H9 (cell line): ENCODE results near the gene CRAMP1. TPM values are rescaled to one million over a fixed set of nuclear protein-coding genes. Genes with fewer than 3 reads are reported as not detected.

Experiments used
- DNase-seq: peaks from one replicate; pipeline ENCODE4 v3.0.0-alpha.2; 2017
- H2AFZ ChIP-seq: one replicate; pipeline ENCODE4 v1.6.1; 2013; ENCODE audit warnings: mild to moderate bottlenecking, low read length, control low read depth, moderate library complexity
- H2AK5ac ChIP-seq: 2 replicates; pipeline ENCODE4 v1.6.1; 2013; ENCODE audit warnings: low read length, control low read depth, mixed read lengths; ENCODE audit not compliant: insufficient read length
- H2BK120ac ChIP-seq: one replicate; pipeline ENCODE4 v1.6.1; 2013; ENCODE audit warnings: low read depth, mild to moderate bottlenecking, low read length, control low read depth, inconsistent platforms; ENCODE audit not compliant: poor library complexity, severe bottlenecking
- H2BK12ac ChIP-seq: 2 replicates; pipeline ENCODE4 v1.6.1; 2013; ENCODE audit warnings: low read length, control low read depth, mixed read lengths, low read depth; ENCODE audit not compliant: insufficient read length
- H2BK15ac ChIP-seq: 2 replicates; pipeline ENCODE4 v1.6.1; 2013; ENCODE audit warnings: low read depth, low read length, control low read depth
- H2BK20ac ChIP-seq: one replicate; pipeline ENCODE4 v1.6.1; 2013; ENCODE audit warnings: low read depth, mild to moderate bottlenecking, low read length, control low read depth, inconsistent platforms; ENCODE audit not compliant: poor library complexity, severe bottlenecking
- H2BK5ac ChIP-seq: 2 replicates; pipeline ENCODE4 v1.6.1; 2013; ENCODE audit warnings: low read length, control low read depth, mixed read lengths; ENCODE audit not compliant: insufficient read length
- H3K14ac ChIP-seq: 2 replicates; pipeline ENCODE4 v1.6.1; 2013; ENCODE audit warnings: low read length, control low read depth; ENCODE audit not compliant: insufficient read depth
- H3K18ac ChIP-seq: 2 replicates; pipeline ENCODE4 v1.6.1; 2013; ENCODE audit warnings: low read depth, mild to moderate bottlenecking, mixed read lengths, low read length, control low read depth; ENCODE audit not compliant: insufficient read length
- H3K23ac ChIP-seq: 2 replicates; pipeline ENCODE4 v1.6.1; 2013; ENCODE audit warnings: low read length, control low read depth, mixed read lengths, low read depth; ENCODE audit not compliant: insufficient read length
- H3K23me2 ChIP-seq: 2 replicates; pipeline ENCODE4 v1.6.1; 2013; ENCODE audit warnings: low read depth, mild to moderate bottlenecking, mixed read lengths, low read length, control low read depth; ENCODE audit not compliant: insufficient read length, poor library complexity, severe bottlenecking
- H3K27ac ChIP-seq: 2 replicates; pipeline ENCODE4 v1.5.1; 2013; ENCODE audit warnings: low read length, control low read depth, mixed read lengths, low read depth; ENCODE audit not compliant: insufficient read length
- H3K27me3 ChIP-seq: 2 replicates; pipeline ENCODE4 v1.6.1; 2013; ENCODE audit warnings: low read length, control low read depth, inconsistent platforms; ENCODE audit not compliant: insufficient read depth
- H3K4ac ChIP-seq: 2 replicates; pipeline ENCODE4 v1.6.1; 2013; ENCODE audit warnings: low read depth, mild to moderate bottlenecking, control low read depth, inconsistent platforms, low read length, moderate library complexity
- H3K4me1 ChIP-seq: 2 replicates; pipeline ENCODE4 v1.6.1; 2013; ENCODE audit warnings: low read length, control low read depth, inconsistent platforms; ENCODE audit not compliant: insufficient read depth
- H3K4me2 ChIP-seq: 2 replicates; pipeline ENCODE4 v1.6.1; 2013; ENCODE audit warnings: low read length, control low read depth, mixed read lengths; ENCODE audit not compliant: insufficient read length, insufficient read depth
- H3K56ac ChIP-seq: 2 replicates; pipeline ENCODE4 v1.6.1; 2013; ENCODE audit warnings: low read depth, mild to moderate bottlenecking, mixed read lengths, low read length, control low read depth; ENCODE audit not compliant: insufficient read length
- H3K79me1 ChIP-seq: 2 replicates; pipeline ENCODE4 v1.6.1; 2013; ENCODE audit warnings: low read depth, mild to moderate bottlenecking, moderate library complexity, low read length, control low read depth, inconsistent platforms; ENCODE audit not compliant: insufficient read depth, poor library complexity, severe bottlenecking
- H3K79me2 ChIP-seq: 2 replicates; pipeline ENCODE4 v1.6.1; 2013; ENCODE audit warnings: low read length, control low read depth, inconsistent platforms; ENCODE audit not compliant: insufficient read depth
- H3K9ac ChIP-seq: 2 replicates; pipeline ENCODE4 v1.6.1; 2013; ENCODE audit warnings: low read length, control low read depth, mixed read lengths; ENCODE audit not compliant: insufficient read length; ENCODE audit errors: extremely low read depth
- H3K9me3 ChIP-seq: one replicate; pipeline ENCODE4 v1.6.1; 2013; ENCODE audit warnings: low read depth, low read length, inconsistent platforms; ENCODE audit not compliant: control insufficient read depth
- H3T11ph ChIP-seq: one replicate; pipeline ENCODE4 v1.6.1; 2013; ENCODE audit warnings: mild to moderate bottlenecking, low read length, control low read depth, inconsistent platforms
- H4K20me1 ChIP-seq: one replicate; pipeline ENCODE4 v1.6.1; 2013; ENCODE audit not compliant: control insufficient read depth, insufficient read length, insufficient read depth
- H4K5ac ChIP-seq: 2 replicates; pipeline ENCODE4 v1.6.1; 2013; ENCODE audit warnings: low read depth, mild to moderate bottlenecking, mixed read lengths, low read length, control low read depth; ENCODE audit not compliant: insufficient read length
- H4K8ac ChIP-seq: replicated peaks from 2 replicates; pipeline ENCODE4 v1.6.1; 2013; ENCODE audit warnings: low read length, control low read depth, mixed read lengths, low read depth; ENCODE audit not compliant: insufficient read length
- H4K91ac ChIP-seq: 2 replicates; pipeline ENCODE4 v1.6.1; 2013; ENCODE audit warnings: low read depth, mild to moderate bottlenecking, moderate library complexity, mixed read lengths, low read length, control low read depth; ENCODE audit not compliant: insufficient read length
- H3K27ac Mint-ChIP-seq, 3 experiments: 2 replicates in 2 of 3; 3 replicates in 1 of 3; pipeline ENCODE4 v1.8.0; 2020 to 2021; ENCODE audit warnings: mixed read lengths in 3 of 3, mild to moderate bottlenecking in 1 of 3, moderate library complexity in 1 of 3
- H3K27me3 Mint-ChIP-seq: 2 replicates; pipeline ENCODE4 v1.8.0; 2021; ENCODE audit warnings: low read depth, mild to moderate bottlenecking, moderate library complexity, mixed read lengths
- H3K36me3 Mint-ChIP-seq, 3 experiments: 2 replicates in 2 of 3; 3 replicates in 1 of 3; pipeline ENCODE4 v1.8.0; 2020 to 2021; ENCODE audit warnings: low read depth in 3 of 3, mixed read lengths in 3 of 3; ENCODE audit not compliant: insufficient read depth in 1 of 3
- H3K4me1 Mint-ChIP-seq, 2 experiments: 2 replicates each; pipeline ENCODE4 v1.8.0; 2020; ENCODE audit warnings: mixed read lengths in 2 of 2
- H3K4me3 Mint-ChIP-seq, 2 experiments: 2 replicates in 1 of 2; 3 replicates in 1 of 2; pipeline ENCODE4 v1.8.0; 2020 to 2021; ENCODE audit warnings: mild to moderate bottlenecking in 2 of 2, mixed read lengths in 2 of 2, moderate library complexity in 1 of 2
- H3K9me3 Mint-ChIP-seq, 2 experiments: 2 replicates in 1 of 2; 3 replicates in 1 of 2; pipeline ENCODE4 v1.8.0; 2020; ENCODE audit warnings: mild to moderate bottlenecking in 2 of 2, mixed read lengths in 2 of 2, moderate library complexity in 1 of 2
- WGBS: extraction: QIAGEN DNeasy Blood & Tissue Kit; methylation state at CpG from one replicate; pipeline ENCODE4 v1.1.7; 2013; ENCODE audit warnings: missing lambda C conversion rate, low lambda C conversion rate, mixed read lengths; ENCODE audit not compliant: insufficient read length; ENCODE audit errors: extremely low coverage; 5-methylcytosine and 5-hydroxymethylcytosine counted together
- total RNA-seq: library from RNA; stranded (reverse); gene quantifications from 2 replicates; pipeline ENCODE4 v1.2.1, GENCODE V29; 2021
- TF ChIP-seq, protein P1 (sequence below): fragments of 200-600 bp; sonication (generic); conservative IDR thresholded peaks from 3 replicates; pipeline ENCODE4 v1.8.0; 2021; ENCODE audit warnings: antibody characterized with exemption, mild to moderate bottlenecking

Gene CRAMP1
- total RNA-seq, 1 experiment from 2014 or later, result 46.2 TPM

DNA sequence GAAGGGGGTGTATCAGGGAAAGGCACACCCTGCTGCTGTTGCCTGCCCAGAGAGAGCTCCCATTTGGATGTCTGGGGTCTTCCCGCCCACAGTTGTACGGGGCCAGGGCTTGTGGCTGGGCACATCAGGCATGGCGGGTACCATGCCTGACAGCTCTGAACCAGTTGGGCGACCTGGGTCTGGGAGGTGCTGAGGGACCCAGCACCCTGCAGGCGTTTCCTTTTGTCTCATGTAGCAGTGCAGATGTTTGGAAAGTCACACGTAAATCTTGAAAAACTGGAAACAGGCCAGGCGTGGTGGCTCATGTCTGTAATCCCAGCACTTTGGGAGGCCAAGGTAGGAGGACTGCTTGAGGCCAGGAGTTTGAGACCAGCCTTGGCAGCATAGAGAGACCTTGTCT, 57.5 kb downstream of the CRAMP1 start:
- Histone ChIP-seq H3K56ac (no peak overlapping the region), H2BK5ac (no peak overlapping the region), H2BK15ac (no peak overlapping the region), H3K4me1 (no peaks in the 10 kb centered on the region), H3K9me3 (no peaks in the 10 kb centered on the region), H3K79me2 (no peaks in the 10 kb centered on the region), H3K18ac (no peak overlapping the region), H3K14ac (no peak overlapping the region), H4K91ac (no peak overlapping the region), H4K5ac (no peak overlapping the region), H3K23ac (no peak overlapping the region), H3T11ph (no peak overlapping the region), H2AFZ (no peak overlapping the region), H3K9ac (no peak overlapping the region), H3K27ac (no peak overlapping the region), H3K4me2 (no peak overlapping the region), H2BK120ac (no peak overlapping the region), H3K79me1 (no peaks in the 10 kb centered on the region), H2AK5ac (no peak overlapping the region), H4K8ac (no peak overlapping the region), H3K27me3 (no peaks in the 10 kb centered on the region), H3K4ac (no peak overlapping the region), H3K23me2 (no peaks in the 10 kb centered on the region), H4K20me1 (no peaks in the 10 kb centered on the region), H2BK20ac (no peak overlapping the region), H2BK12ac (no peak overlapping the region)
- Mint-ChIP-seq H3K4me3 (no peak overlapping the region), H3K27me3 (no peaks in the 10 kb centered on the region), H3K9me3 (no peaks in the 10 kb centered on the region; a peak in 1 of 5 replicates), H3K4me1 (no peaks in the 10 kb centered on the region), H3K36me3 (peaks cover 44 to 97% (median 83%) of the 10 kb centered on the region in 3 experiments; a peak in 6 of 7 replicates), H3K27ac (0 out of 7 replicates have a peak overlapping the region, but pooled peaks of 1 of the 3 experiments have one; percentile 57)
- no CpG with 5 or more reads among the region's 7 CpGs for WGBS
- TF ChIP-seq, protein P1, sequence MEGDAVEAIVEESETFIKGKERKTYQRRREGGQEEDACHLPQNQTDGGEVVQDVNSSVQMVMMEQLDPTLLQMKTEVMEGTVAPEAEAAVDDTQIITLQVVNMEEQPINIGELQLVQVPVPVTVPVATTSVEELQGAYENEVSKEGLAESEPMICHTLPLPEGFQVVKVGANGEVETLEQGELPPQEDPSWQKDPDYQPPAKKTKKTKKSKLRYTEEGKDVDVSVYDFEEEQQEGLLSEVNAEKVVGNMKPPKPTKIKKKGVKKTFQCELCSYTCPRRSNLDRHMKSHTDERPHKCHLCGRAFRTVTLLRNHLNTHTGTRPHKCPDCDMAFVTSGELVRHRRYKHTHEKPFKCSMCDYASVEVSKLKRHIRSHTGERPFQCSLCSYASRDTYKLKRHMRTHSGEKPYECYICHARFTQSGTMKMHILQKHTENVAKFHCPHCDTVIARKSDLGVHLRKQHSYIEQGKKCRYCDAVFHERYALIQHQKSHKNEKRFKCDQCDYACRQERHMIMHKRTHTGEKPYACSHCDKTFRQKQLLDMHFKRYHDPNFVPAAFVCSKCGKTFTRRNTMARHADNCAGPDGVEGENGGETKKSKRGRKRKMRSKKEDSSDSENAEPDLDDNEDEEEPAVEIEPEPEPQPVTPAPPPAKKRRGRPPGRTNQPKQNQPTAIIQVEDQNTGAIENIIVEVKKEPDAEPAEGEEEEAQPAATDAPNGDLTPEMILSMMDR, result no peak
- no peak for DNase-seq
